Measurements from ENCODE around the gene POLD1. TPM values are rescaled to one million over a fixed set of nuclear protein-coding genes. Genes with fewer than 3 reads are reported as not detected.

Gene POLD1
- total RNA-seq = 24.5 TPM

GRCh38 chr19:50383852-50384684 is at the start of gene POLD1:
Gene POLD1, plus strand, starts transcription at chr19:50384347. Its CDS starts 14,505 bp downstream, at chr19:50398852.

GRCh38 chr19:50365434-50366306 is 18.5 kb upstream of the POLD1 start, which contains the start of gene NAPSA:
Gene NAPSA, minus strand, starts transcription at chr19:50365639. Its CDS starts 18 bp downstream, at chr19:50365621.

GRCh38 chr19:50376166-50377050 is 7.7 kb upstream of the POLD1 start, which contains the start of gene NR1H2:
Gene NR1H2, plus strand, starts transcription at chr19:50376457. Its CDS starts 1,149 bp downstream, at chr19:50377606.

DNA sequence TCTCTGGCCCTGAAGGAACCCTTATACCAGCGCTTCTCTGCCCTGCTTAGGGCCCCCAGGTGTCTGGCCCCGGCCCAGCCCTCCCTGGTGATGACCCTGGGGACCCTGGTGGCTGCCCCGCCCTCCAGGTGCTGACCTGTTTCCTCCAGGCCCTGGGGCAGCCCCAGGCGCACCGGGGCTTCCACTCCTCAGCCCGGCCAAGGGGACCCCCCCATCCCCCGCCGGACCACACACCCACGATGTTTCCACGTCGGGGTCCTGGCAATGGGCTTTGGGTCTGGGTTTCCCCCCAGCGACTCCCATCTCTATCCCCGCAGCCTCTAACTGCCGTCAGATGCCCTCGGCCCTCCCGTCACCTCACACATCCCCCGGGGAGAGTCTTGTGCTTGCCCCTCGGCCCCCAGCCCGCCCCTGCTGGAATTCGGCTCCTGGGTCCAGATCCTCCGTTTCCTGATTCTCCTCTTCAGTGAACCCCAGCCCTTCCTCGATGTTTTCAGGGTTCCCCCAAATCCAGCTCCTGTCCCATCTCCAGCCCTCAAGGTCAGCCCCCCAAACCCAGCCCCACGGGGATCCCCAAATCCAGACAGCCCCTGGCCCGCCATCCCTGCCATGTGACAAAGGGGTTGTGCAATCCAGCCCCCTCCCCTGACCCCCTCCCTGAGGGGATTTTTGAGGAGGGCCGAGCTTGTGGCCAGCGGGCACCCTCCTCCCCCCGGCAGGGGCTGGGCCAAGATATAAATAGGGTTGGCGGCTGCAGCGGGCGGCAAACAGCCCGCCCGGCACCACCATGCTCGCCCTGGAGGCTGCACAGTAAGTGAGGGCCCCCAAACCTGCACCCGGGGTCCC is 34.3 kb downstream of the POLD1 start, which contains the start of gene SPIB:
SPIB (plus strand) TSS at position 763 of the 846 bp plus-strand sequence; CDS start at position 788, 25 bp downstream.

DNA sequence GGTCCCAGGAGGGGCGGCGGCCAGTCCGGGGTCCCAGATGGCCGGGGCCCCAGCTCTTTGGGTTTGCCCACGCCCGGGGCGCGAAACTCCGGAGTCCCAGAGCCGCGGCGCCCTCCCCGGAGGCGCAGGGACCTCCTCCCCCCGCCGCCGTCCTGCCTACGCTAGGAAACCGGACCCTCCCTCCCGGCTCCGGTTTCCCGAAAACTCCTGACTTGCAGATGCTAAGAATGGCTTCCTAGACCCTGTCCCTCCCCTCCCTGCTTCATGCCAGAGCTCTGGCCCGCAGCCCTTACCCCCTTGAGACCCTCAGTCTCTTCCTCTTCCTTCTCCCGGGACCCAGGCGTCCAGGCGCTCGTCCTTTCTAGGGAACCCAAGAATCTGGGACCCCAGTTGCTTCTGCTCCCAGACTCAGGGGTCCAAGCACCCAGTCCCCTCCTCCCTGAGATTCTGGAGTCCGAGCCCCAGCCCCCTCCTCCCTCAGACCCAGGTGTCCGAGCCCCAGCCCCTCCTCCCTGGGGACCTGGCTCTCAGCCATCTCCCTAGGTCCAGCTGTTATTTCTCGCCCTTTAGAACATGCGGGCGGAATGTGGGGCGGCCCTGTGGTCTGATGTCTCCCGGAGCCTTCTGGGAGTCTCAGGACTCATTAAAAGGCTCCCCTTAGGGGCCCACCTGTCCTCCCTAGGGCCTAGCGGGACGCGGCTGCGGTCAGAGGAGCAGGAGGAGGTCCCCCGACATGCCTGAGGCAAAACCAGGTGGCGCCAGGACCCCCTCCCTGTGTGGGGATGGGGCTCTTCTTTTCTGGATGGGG is 48.3 kb downstream of the POLD1 start, which contains the start of gene MYBPC2:
MYBPC2 (plus strand) TSS at position 672 of the 808 bp plus-strand sequence; CDS start at position 734, 62 bp downstream.

Other genes with a start within 250 kb of the POLD1 start
- not detected for gene IZUMO2, start 221.1 kb upstream of the POLD1 start, total RNA-seq
- 29.9 TPM for gene MYH14, start 180.7 kb upstream of the POLD1 start, total RNA-seq
- gene KCNC3, start 55.0 kb upstream of the POLD1 start, total RNA-seq = 4.7 TPM
- gene NAPSA, start 18.7 kb upstream of the POLD1 start, total RNA-seq = 0.44 TPM
- 31.7 TPM for gene NR1H2, start 7.9 kb upstream of the POLD1 start, total RNA-seq
- gene SPIB, start 34.6 kb downstream of the POLD1 start, total RNA-seq = 0.33 TPM
- gene MYBPC2, start 48.5 kb downstream of the POLD1 start, total RNA-seq = 1.2 TPM
- gene EMC10, start 92.2 kb downstream of the POLD1 start, total RNA-seq = 88.8 TPM
- 0.55 TPM for gene GARIN5A, start 92.5 kb downstream of the POLD1 start, total RNA-seq
- gene JOSD2, start 126.8 kb downstream of the POLD1 start, total RNA-seq = 8.0 TPM
- gene ASPDH, start 129.6 kb downstream of the POLD1 start, total RNA-seq = not detected
- gene LRRC4B, start 184.1 kb downstream of the POLD1 start, total RNA-seq = 38.4 TPM

All from camera-type eye (tissue), 1 donor.